HepG2 (cell line): Measurements from ENCODE around the gene COPS4. TPM values are rescaled to one million over a fixed set of nuclear protein-coding genes. Genes with fewer than 3 reads are reported as not detected.
A peak's percentile ranks its signal among the peaks of the same experiment; 100 is the strongest.

Experiments used
- BRCA1 ChIP-seq: sonication (generic); formaldehyde crosslinking; IDR thresholded peaks from 2 replicates; pipeline ENCODE4 v1.4.0; 2020; ENCODE audit warnings: missing genetic modification reagents
- HMG20A ChIP-seq: IDR thresholded peaks from 2 replicates; pipeline ENCODE4 v1.6.1; 2016; ENCODE audit warnings: borderline replicate concordance
- KDM4B ChIP-seq: sonication (generic); formaldehyde crosslinking; IDR thresholded peaks from 2 replicates; pipeline ENCODE4 v1.4.0; 2020; ENCODE audit warnings: missing genetic modification reagents
- MXD4 ChIP-seq: IDR thresholded peaks from 2 replicates; pipeline ENCODE4 v1.6.1; 2016; ENCODE audit warnings: mild to moderate bottlenecking, missing biosample characterization, missing genetic modification reagents
- MZF1 ChIP-seq: sonication (generic); formaldehyde crosslinking; IDR thresholded peaks from 2 replicates; pipeline ENCODE4 v1.8.1; 2023; ENCODE audit warnings: mild to moderate bottlenecking, missing genetic modification reagents, borderline replicate concordance
- NCOA1 ChIP-seq: sonication (generic); formaldehyde crosslinking; IDR thresholded peaks from 2 replicates; pipeline ENCODE4 v1.9.0; 2021; ENCODE audit warnings: missing genetic modification reagents
- NFE2L2 ChIP-seq: fragments of 150-350 bp; IDR thresholded peaks from 2 replicates; pipeline ENCODE4 v1.6.1; 2014; ENCODE audit warnings: low read length
- PATZ1 ChIP-seq: sonication (generic); formaldehyde crosslinking; IDR thresholded peaks from 2 replicates; pipeline ENCODE4 v1.4.0; 2020; ENCODE audit warnings: missing genetic modification reagents
- RAD21 ChIP-seq: fragments of 450-650 bp; formaldehyde crosslinking; IDR thresholded peaks from 2 replicates; pipeline ENCODE4 v1.5.0; 2020; ENCODE audit warnings: mild to moderate bottlenecking
- SMAD3 ChIP-seq: sonication (generic); formaldehyde crosslinking; IDR thresholded peaks from 2 replicates; pipeline ENCODE4 v1.4.0; 2020; ENCODE audit warnings: missing genetic modification reagents
- ZFP90 ChIP-seq: sonication (generic); formaldehyde crosslinking; IDR thresholded peaks from 2 replicates; pipeline ENCODE4 v1.8.0; 2022; ENCODE audit warnings: missing genetic modification reagents, mild to moderate bottlenecking, inconsistent platforms, borderline replicate concordance
- ZNF234 ChIP-seq: sonication (generic); formaldehyde crosslinking; conservative IDR thresholded peaks from 2 replicates; pipeline ENCODE4 v1.5.1; 2020; ENCODE audit warnings: mild to moderate bottlenecking, missing genetic modification reagents
- ZNF329 ChIP-seq: sonication (generic); formaldehyde crosslinking; IDR thresholded peaks from 2 replicates; pipeline ENCODE4 v1.9.0; 2021; ENCODE audit warnings: low read depth, mild to moderate bottlenecking, missing genetic modification reagents
- ZNF609 ChIP-seq: sonication (generic); formaldehyde crosslinking; IDR thresholded peaks from 2 replicates; pipeline ENCODE4 v1.4.0; 2020; ENCODE audit warnings: mild to moderate bottlenecking, missing genetic modification reagents, borderline replicate concordance
- ZNF691 ChIP-seq: sonication (generic); formaldehyde crosslinking; IDR thresholded peaks from 2 replicates; pipeline ENCODE4 v1.4.0; 2020; ENCODE audit warnings: missing genetic modification reagents, low read depth, mild to moderate bottlenecking, borderline replicate concordance
- ZNF724P ChIP-seq: sonication (generic); formaldehyde crosslinking; IDR thresholded peaks from 2 replicates; pipeline ENCODE4 v1.8.0; 2022; ENCODE audit warnings: missing genetic modification reagents, borderline replicate concordance
- ZNF768 ChIP-seq: sonication (generic); formaldehyde crosslinking; IDR thresholded peaks from 2 replicates; pipeline ENCODE4 v1.4.0; 2020; ENCODE audit warnings: missing genetic modification reagents
- polyA plus RNA-seq, 8 experiments: library from polyadenylated mRNA; depleted of rRNA in 3 of 8; stranded (reverse) in 7 of 8; unstranded in 1 of 8; fragments of >200 nt; fragmentation: Illumina TruSeq in 4 of 8; extraction: Trizol in 4 of 8; gene quantifications; 2 replicates each; pipeline versions ENCODE4 v1.2.1 to v1.2.3, GENCODE V29; 2011 to 2016; ENCODE audit warnings: low read depth in 4 of 8, missing spikeins in 1 of 8, mixed read lengths in 1 of 8; ENCODE audit not compliant: insufficient read depth in 1 of 8
- total RNA-seq, 5 experiments: library from RNA; depleted of rRNA; stranded (reverse); fragments of >200 nt; fragmentation: Illumina TruSeq; extraction: Trizol; gene quantifications; 2 replicates each; pipeline ENCODE4 v1.2.3, GENCODE V29; 2016; ENCODE audit warnings: low read depth in 1 of 5
- TF ChIP-seq, protein P1 (sequence below): IDR thresholded peaks from 2 replicates; pipeline ENCODE4 v1.4.0; 2020; ENCODE audit warnings: mild to moderate bottlenecking, missing genetic modification reagents

COPS4 gene
- total and polyA plus RNA-seq, 2 of the 13 experiments (the other 11 are each of a cell fraction or from before 2014, with no cell fraction given): 28.8 to 52.5 TPM

GRCh38 chr4:83012687-83013419 is 22.1 kb upstream of the COPS4 start (continued):
- peak; percentile 76 for TF ChIP-seq PATZ1 (CRISPR knock-in tag)
- TF ChIP-seq, protein P1, sequence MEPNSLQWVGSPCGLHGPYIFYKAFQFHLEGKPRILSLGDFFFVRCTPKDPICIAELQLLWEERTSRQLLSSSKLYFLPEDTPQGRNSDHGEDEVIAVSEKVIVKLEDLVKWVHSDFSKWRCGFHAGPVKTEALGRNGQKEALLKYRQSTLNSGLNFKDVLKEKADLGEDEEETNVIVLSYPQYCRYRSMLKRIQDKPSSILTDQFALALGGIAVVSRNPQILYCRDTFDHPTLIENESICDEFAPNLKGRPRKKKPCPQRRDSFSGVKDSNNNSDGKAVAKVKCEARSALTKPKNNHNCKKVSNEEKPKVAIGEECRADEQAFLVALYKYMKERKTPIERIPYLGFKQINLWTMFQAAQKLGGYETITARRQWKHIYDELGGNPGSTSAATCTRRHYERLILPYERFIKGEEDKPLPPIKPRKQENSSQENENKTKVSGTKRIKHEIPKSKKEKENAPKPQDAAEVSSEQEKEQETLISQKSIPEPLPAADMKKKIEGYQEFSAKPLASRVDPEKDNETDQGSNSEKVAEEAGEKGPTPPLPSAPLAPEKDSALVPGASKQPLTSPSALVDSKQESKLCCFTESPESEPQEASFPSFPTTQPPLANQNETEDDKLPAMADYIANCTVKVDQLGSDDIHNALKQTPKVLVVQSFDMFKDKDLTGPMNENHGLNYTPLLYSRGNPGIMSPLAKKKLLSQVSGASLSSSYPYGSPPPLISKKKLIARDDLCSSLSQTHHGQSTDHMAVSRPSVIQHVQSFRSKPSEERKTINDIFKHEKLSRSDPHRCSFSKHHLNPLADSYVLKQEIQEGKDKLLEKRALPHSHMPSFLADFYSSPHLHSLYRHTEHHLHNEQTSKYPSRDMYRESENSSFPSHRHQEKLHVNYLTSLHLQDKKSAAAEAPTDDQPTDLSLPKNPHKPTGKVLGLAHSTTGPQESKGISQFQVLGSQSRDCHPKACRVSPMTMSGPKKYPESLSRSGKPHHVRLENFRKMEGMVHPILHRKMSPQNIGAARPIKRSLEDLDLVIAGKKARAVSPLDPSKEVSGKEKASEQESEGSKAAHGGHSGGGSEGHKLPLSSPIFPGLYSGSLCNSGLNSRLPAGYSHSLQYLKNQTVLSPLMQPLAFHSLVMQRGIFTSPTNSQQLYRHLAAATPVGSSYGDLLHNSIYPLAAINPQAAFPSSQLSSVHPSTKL: peak; percentile 85
- TF ChIP-seq BRCA1 (CRISPR knock-in tag): no peak
- TF ChIP-seq RAD21: peak; percentile 62; the same call in 1 of the 2 replicates
- no peak for TF ChIP-seq ZNF691 (CRISPR knock-in tag)
- TF ChIP-seq NFE2L2: peak; percentile 88
- TF ChIP-seq ZNF768 (CRISPR knock-in tag): 0 out of 2 replicates have a peak, but pooled peaks have one; percentile 13
- peak; percentile 66; the same call in 1 of the 2 replicates for TF ChIP-seq NCOA1 (CRISPR knock-in tag)
- TF ChIP-seq ZNF609 (CRISPR knock-in tag): no peak; the same call in 1 of the 2 replicates
- 0 out of 2 replicates have a peak, but pooled peaks have one; percentile 28 for TF ChIP-seq ZNF234 (CRISPR knock-in tag)
- TF ChIP-seq MZF1 (CRISPR knock-in tag): no peak
- no peak for TF ChIP-seq KDM4B
- TF ChIP-seq MXD4 (CRISPR knock-in tag): peak; percentile 94
- peak; percentile 62; the same call in 1 of the 2 replicates for TF ChIP-seq SMAD3
- TF ChIP-seq ZFP90 (CRISPR knock-in tag): peak; percentile 86; the same call in 1 of the 2 replicates
- peak; percentile 32; the same call in 1 of the 2 replicates for TF ChIP-seq HMG20A (CRISPR knock-in tag)
- no peak for TF ChIP-seq ZNF329 (CRISPR knock-in tag)
- no peak for TF ChIP-seq ZNF724P (CRISPR knock-in tag)
